Rectal smooth muscle tissue (tissue), 1 donor: ENCODE data around the gene GIT1.

Experiments used
- H3K27ac ChIP-seq: one replicate; pipeline ENCODE4 v1.7.0; 2013; ENCODE audit warnings: low read depth, low read length, inconsistent platforms
- H3K27me3 ChIP-seq: one replicate; pipeline ENCODE4 v1.7.0; 2013; ENCODE audit warnings: low read length; ENCODE audit not compliant: control insufficient read depth, insufficient read depth
- H3K36me3 ChIP-seq: one replicate; pipeline ENCODE4 v1.7.0; 2013; ENCODE audit warnings: low read length; ENCODE audit not compliant: control insufficient read depth, insufficient read depth
- H3K4me1 ChIP-seq: one replicate; pipeline ENCODE4 v1.7.0; 2013; ENCODE audit warnings: low read length; ENCODE audit not compliant: control insufficient read depth, insufficient read depth
- H3K4me3 ChIP-seq: one replicate; pipeline ENCODE4 v1.7.0; 2013; ENCODE audit warnings: low read length
- H3K9ac ChIP-seq: one replicate; pipeline ENCODE4 v1.7.0; 2013; ENCODE audit warnings: low read length

Gene GIT1

DNA sequence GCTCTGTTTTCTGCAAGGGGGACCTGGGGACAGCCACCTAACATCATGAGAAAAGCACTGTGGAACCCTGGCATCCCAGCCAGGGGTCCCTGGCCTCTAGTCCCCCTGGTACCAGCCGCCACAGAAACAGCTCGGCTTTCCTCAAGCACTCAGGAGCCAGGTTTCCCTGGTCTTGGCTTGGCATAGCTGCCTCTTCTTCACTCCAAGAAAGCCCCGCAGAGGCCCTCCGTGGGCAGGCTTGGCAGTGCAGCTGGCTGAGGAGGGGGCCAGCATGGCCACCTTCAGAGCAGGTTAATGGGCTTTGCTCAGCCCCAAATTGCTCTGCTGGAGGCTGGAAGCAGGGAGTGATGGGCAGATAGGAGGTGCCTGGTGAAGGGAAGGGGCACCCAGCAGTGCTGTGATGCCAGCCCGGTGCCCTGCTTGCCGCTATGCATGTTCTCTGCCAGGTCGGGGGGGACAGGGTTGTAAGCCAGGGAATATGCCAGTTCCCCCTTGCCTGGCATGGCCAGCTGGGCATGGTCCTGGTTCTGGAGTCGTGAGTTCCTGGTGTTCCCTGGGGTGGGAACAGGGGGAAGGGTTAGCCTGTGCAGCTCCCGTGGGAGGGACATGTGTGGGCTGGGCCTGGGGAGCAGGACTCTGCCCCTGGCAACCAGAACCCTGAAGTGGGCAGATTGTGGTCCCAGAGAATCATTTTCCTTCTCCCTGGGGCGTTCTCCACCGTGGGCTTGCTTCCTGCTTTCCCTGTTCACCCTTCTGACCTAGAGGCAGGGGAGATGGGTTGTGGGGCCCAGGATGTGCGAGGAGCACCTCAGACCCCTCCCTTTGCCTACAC is 6.7 kb upstream of the GIT1 start:
- Histone ChIP-seq H3K4me3 (no peak overlapping the region), H3K27ac (no peak overlapping the region), H3K9ac (no peak overlapping the region), H3K4me1 (peaks cover 11% of the 10 kb centered on the region), H3K27me3 (no peaks in the 10 kb centered on the region), H3K36me3 (no peaks in the 10 kb centered on the region)

DNA sequence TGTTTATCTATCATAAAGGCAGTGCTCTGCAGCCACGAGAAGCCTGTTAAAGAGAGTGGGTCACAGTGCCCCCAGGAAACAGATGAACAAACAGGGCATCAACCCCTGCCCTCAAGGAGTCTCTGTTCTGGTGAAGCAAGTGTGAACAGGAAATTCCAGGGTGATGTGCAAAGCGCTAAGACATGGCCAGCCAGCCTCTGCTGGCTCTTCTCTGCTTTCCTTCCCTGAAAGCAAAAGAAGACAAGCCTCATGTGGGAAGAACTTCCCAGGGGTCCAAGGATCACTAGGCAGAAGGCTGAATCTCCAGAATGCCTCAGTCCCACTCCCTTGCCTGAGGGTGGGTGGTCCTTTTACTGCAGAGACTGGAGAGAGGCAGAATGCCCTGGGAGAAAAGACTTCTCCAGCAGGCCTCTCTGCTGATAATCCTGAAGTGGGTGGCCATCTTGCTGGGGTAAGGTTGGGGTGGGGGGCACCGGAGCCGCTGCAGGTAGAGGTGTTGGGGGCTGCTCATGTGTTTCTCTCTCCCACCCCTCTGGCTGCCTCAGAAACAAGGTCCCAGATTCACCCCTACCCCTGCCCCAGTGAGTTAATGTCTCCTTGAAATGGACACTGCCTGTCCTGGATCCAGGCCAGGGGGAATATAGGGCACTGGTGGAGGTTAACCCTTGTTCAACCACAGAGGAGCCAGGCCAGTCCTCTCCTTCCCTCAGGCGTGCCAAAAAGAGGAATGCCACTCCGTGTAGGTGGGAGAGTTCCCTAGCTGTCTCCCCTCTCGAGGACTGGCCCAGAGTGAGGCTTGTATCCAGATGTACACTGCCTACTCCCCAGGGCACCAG is 5.9 kb upstream of the GIT1 start:
- H3K4me3 ChIP-seq = no peak overlapping the region
- peaks cover 14% of the 10 kb centered on the region for H3K4me1 ChIP-seq
- no peak overlapping the region for H3K9ac ChIP-seq
- H3K27me3 ChIP-seq = no peaks in the 10 kb centered on the region
- no peaks in the 10 kb centered on the region for H3K36me3 ChIP-seq
- H3K27ac ChIP-seq = no peak overlapping the region

DNA sequence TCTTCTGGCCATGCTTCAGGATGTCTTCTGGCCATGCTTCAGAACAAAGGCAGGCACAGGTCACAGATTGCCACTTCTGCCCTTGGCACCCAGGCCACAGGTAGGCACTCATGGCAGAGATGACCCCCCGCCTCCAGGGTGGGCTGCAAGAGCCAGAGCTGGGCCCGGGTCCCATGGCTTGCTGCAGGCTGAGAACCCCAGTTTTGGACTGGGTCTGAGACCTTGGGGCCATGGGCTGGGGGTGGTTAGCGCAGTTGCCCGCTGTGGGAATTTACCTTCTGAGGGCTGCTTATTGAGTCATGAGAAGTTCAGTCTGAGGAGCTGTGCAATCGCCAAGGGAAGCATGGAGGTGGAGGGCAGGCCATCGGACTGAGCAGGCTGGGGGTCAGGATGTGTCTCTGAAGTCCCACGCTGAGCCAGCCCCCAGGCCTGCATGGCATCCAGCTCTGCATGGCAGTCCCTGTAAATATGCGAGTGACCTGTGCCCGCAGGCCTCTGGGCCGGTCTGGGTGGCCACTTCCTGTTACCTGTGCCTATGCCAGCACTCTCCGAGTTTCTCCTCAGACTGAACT is 5.2 kb upstream of the GIT1 start:
- no peaks in the 10 kb centered on the region for H3K27me3 ChIP-seq
- H3K4me3 ChIP-seq = no peak overlapping the region
- H3K4me1 ChIP-seq = peaks cover 20% of the 10 kb centered on the region
- H3K27ac ChIP-seq = no peak overlapping the region
- no peaks in the 10 kb centered on the region for H3K36me3 ChIP-seq
- H3K9ac ChIP-seq = no peak overlapping the region

DNA sequence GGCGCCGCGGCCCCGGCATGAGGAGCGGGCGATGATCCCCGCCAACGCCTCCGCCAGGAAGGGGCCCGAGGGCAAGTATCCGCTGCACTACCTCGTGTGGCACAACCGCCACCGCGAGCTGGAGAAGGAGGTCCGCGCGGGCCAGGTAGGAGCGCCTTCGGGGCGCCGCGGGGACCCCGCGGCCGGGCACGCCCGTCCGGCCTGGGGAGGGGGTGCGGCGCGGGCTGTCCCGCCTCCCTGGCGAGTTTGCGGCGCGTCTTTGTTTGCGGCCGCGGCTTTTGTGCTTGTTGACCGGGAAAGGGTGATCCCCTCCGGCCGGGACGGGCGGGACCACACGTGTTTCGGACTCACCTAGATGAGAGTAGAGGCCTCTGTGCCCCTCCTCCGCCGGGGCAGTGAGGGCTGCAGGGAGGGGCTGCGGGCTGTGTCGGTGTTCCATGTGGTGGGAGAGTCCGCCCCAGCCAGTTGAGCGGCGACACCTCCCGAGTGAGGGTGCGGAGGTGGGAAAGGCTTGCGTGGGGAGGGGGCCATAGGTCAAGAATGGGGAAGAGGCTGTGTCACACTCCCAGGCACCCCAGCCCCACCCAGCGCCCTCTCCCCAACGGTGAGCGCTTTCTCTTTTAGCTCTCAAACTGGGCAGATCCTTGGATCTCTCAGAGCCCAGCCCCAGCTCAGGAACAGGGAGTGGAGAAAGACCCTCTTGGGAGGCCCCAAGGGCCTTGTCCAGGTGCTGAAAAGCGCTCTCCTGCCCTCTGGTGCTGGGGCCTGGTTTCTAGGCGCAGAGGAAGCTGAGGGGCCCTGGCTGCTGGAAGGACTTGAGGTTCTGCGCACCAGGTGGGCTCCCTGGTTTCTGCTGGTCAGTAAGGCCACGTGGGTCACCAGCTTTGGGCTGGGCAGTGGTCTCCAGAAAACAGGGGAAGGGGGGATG is 4.4 kb upstream of the GIT1 start:
- no peak overlapping the region for H3K27ac ChIP-seq

DNA sequence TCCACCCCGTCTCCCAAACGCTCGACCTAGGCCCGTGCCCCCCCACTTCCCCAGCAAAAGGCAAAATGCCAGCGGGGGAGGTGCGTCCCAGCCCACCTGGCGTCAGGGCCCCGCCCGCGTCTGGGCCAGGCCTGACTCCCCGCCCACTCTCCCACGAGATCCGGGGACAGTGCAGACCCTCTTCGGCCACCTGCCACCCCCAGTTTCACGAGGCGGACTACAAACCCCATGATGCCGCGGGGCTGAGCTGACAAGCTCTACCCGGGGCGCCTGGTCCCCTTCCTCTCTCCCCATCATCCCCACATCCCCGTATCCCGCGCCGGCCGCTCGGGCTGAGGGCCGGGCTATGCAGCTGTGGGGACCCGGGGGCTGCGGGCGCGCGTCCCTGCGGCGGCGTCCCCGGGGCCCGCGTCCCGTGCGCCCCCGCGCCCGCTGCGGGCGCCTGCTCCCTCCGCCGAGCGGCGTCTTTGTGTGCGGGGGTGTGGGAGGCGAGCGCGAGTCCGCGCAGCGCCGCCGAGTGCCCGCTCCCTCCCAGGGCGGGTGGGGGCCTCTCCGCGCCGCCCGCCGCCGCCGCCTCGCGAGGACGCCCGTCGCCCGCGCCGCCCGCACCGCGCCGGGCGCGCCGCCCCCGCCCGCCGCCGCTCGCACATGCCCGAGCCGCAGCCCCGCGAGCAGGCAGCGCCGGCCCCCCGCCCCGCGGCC is 3.6 kb upstream of the GIT1 start, which contains the start of gene ANKRD13B:
Gene ANKRD13B (plus strand): TSS at position 283 of the 702 bp plus-strand sequence. CDS start 490 bp downstream, outside the sequence.
- Histone ChIP-seq H3K4me3 (peak within 1 kb of the TSS; percentile 77), H3K4me1 (peaks cover 25% of the 10 kb centered on the region), H3K36me3 (no peaks in the 10 kb centered on the region), H3K27ac (peak within 1 kb of the TSS; percentile 87), H3K9ac (peak within 1 kb of the TSS; percentile 18), H3K27me3 (no peaks in the 10 kb centered on the region)

More for the DNA sequence above, 4.4 kb upstream of the GIT1 start:
- Histone ChIP-seq H3K27me3 (no peaks in the 10 kb centered on the region), H3K4me1 (peaks cover 20% of the 10 kb centered on the region), H3K36me3 (no peaks in the 10 kb centered on the region), H3K9ac (no peak overlapping the region), H3K4me3 (peak overlapping the region; percentile 58)

DNA sequence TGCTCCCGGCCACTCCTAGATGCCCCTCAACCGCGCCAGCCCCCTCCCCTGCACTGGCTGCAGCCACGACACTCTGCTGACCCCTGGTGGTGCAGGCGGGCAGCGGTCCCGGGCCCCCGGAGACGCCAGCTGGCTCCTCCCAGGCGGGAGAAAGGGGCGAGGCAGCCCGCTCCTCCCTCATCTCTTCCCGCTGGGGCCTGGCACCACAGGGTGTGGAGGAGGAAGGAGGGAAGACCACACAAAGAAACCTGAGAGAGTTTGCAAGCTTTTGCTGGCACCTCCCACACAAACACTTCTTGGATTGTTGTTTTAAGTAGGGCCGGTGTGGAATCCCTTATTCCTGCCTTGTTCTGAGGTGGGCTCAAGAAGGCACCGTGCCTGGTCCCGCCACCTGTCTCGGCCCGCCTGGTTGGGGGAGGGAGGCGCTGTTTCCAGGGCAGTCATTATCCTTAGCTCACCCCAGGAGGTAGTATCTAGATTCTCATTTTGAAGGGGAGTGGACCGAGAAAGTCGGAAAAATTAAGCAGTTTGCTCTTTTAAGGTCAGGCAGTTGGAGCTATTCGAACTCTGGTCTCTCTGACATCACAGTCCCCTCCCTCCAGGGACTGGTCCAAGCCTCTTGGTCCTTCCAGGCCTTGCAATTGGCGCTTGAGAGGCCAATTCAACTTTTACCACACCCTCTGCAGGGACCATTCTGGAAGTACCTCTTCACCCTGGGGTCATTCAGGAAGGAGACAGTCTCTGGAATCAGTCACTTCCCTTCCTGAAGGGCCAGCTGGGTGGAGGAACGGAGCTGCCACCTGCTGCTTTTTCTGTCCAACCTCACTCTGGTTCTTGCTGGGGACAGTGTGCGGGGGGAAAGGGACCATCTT is 2.5 kb upstream of the GIT1 start:
- peak overlapping the region; percentile 18 for H3K9ac ChIP-seq
- peak overlapping the region; percentile 87 for H3K27ac ChIP-seq

DNA sequence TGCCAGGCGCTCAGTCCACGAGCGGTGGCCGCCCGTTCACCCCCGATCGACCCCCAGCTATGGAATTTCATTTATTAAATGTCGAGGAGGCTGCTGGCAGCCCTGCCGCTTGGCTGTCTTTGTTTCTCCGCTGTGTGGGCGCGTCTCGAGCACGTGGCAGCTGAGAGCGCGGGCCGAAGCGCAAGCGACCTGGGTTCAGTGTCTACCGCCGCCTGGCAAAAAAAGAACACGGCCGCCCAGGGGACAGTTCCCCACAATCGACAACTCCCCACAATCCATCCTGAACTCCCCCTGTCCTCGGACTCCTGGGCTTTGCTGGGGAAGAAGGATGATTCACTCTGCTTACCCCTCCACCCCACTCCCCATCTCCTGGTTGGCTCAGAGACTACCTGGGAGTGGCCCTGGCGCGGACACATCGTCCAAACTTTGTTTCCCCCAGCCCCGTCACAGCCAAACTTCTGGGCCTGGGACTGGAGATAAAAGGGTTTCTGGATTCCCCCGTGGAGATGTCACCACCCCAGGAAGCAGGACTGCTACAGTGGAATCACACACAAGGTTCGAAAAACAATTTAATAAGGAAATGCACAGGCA is 1.8 kb upstream of the GIT1 start:
- H3K27ac ChIP-seq = peak overlapping the region; percentile 87
- H3K27me3 ChIP-seq = no peaks in the 10 kb centered on the region
- H3K36me3 ChIP-seq = no peaks in the 10 kb centered on the region
- peak overlapping the region; percentile 77 for H3K4me3 ChIP-seq
- peaks cover 30% of the 10 kb centered on the region for H3K4me1 ChIP-seq
- H3K9ac ChIP-seq = peak overlapping the region; percentile 10

More for the DNA sequence above, 2.5 kb upstream of the GIT1 start:
- H3K4me3 ChIP-seq = peak overlapping the region; percentile 77
- no peaks in the 10 kb centered on the region for H3K27me3 ChIP-seq
- H3K4me1 ChIP-seq = peaks cover 30% of the 10 kb centered on the region
- H3K36me3 ChIP-seq = no peaks in the 10 kb centered on the region

DNA sequence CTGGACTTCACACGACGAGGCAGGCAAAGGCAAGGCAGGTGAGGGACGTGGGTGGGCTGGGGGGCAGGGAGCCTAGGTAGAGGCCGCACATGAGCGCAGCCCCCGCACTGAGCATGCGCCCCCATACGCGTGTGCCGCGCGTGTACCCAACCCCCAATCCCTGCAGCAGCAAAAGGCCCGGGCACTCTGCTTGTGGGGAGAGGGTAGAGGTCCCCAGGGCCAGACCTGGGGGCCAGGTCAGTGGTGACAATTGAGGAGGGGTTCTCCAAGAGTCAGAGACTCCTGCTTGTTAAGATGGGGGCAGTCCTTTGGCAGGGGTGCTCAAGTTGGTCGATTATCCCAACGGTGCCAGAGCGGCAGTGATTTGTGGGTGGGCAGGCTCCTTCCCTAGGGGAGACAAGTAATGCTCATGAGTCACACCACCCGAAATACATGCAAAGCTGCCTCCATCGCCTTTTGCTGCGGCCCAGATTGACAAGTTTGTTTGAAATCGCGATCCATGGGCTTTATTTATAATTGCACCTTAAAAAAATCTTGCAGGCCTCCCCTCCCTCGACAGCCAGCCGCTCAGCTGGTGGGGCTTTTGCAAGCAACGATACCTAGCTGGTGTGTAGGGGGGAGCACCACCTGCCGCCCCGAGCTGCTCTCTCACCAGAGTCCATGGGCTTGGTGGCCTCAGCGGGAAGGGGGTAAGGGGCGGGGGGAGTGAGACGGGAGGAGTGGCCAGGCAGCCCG is 1.1 kb upstream of the GIT1 start:
- Histone ChIP-seq H3K36me3 (no peaks in the 10 kb centered on the region), H3K9ac (no peak overlapping the region), H3K27ac (peak overlapping the region; percentile 87), H3K4me3 (peak overlapping the region; percentile 77), H3K27me3 (no peaks in the 10 kb centered on the region), H3K4me1 (peaks cover 30% of the 10 kb centered on the region)

DNA sequence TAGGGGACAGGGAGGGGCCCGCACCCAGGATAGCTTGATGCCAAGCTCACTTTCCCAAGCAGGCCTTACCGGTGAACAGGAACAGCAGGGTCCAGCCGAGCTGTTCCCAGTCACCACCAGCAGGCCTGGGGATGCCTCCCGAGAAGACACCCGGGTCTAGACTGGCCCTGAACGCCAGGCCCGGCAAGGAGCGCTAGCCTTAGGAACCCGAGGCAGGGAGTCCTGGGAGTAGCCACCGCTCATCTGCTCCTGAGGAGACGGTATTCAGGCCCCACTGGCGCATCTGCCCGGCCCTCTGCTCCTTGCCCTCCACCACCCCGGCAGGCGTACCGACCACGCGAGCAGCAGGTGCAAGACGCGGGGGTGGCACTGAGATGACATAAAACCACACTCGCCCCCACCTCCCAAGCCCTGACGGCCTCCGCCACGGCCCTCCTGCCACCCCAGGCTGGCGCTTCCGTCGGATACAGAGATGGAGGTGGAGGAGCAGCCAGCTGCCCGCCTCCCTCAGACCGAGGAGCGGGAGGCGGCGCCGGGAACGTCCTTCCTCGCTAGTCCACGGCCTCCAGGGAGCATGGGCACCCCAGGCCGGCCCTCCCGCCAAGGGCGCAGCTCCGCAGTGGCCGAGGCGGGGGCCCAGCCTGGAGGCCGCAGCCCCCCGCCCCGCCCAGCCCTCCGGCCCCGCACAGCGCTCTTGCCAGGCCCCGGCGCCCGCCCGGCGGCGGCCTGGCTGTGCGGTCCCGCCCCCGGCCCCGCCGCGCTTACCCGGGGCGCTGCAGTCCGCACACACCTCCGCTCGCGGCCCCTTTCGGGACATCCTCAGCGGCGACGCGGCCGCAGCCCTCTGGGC is 661 bp downstream of the GIT1 start:
- Histone ChIP-seq H3K27me3 (no peaks in the 10 kb centered on the region), H3K27ac (peak overlapping the region; percentile 64), H3K9ac (peak overlapping the region; percentile 67), H3K4me3 (peak overlapping the region; percentile 85), H3K4me1 (peaks cover 30% of the 10 kb centered on the region), H3K36me3 (no peaks in the 10 kb centered on the region)
